GM12801 (cell line): ENCODE measurements around the gene LIM2.

Experiments
- TF ChIP-seq, protein P1 (sequence below): IDR thresholded peaks from one replicate; pipeline ENCODE4 v1.5.1; 2011; ENCODE audit warnings: control low read depth; ENCODE audit not compliant: insufficient read length; ENCODE audit errors: extremely low read depth

The LIM2 gene, protein sequence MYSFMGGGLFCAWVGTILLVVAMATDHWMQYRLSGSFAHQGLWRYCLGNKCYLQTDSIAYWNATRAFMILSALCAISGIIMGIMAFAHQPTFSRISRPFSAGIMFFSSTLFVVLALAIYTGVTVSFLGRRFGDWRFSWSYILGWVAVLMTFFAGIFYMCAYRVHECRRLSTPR

DNA sequence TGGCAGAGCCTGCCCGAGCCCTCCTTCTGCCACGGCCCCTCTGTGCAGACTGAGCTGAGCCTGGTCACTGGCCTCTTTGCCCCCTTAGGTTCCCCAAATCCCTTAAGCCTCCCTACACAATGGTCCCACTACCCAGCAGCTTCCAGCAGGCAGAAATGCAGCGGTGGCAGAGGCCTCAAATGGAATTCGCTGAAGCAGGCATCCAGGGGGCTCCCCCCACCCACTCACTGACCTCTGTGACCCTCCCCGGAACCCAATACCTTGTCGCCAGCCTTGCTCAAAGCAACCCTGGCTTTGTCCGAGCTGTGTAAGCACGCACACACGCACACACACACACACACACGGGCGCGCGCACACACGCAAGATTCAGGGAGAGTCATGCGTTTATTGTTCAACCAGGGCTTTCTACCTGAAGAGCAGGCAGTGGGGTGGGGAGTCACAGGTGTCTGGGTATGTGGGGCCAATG lies at the start of gene LIM2:
Gene LIM2, minus strand, starts transcription at position 51 of the 466 bp plus-strand sequence. CDS start 531 bp downstream, outside the sequence.
- TF ChIP-seq, protein P1, sequence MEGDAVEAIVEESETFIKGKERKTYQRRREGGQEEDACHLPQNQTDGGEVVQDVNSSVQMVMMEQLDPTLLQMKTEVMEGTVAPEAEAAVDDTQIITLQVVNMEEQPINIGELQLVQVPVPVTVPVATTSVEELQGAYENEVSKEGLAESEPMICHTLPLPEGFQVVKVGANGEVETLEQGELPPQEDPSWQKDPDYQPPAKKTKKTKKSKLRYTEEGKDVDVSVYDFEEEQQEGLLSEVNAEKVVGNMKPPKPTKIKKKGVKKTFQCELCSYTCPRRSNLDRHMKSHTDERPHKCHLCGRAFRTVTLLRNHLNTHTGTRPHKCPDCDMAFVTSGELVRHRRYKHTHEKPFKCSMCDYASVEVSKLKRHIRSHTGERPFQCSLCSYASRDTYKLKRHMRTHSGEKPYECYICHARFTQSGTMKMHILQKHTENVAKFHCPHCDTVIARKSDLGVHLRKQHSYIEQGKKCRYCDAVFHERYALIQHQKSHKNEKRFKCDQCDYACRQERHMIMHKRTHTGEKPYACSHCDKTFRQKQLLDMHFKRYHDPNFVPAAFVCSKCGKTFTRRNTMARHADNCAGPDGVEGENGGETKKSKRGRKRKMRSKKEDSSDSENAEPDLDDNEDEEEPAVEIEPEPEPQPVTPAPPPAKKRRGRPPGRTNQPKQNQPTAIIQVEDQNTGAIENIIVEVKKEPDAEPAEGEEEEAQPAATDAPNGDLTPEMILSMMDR, result no peak

DNA sequence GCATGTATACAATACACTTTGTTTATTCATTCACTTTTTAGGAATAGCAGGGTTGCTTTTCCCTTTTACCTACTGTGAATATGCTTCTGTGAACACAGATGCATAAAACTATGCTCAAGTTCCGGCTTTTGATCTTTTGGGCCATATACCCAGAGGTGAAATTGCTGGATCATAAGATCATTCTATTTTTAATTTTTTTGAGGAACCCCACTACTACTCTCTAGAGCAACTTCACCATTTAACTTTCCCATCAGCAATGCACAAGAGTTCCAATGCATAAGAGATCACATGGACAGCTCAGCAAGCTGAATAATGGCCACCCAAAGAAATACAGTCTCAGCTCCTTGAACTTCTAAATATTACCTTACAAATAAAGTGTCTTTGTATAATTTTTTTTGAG lies 46.7 kb upstream of the LIM2 start:
- TF ChIP-seq, protein P1, result no peak

DNA sequence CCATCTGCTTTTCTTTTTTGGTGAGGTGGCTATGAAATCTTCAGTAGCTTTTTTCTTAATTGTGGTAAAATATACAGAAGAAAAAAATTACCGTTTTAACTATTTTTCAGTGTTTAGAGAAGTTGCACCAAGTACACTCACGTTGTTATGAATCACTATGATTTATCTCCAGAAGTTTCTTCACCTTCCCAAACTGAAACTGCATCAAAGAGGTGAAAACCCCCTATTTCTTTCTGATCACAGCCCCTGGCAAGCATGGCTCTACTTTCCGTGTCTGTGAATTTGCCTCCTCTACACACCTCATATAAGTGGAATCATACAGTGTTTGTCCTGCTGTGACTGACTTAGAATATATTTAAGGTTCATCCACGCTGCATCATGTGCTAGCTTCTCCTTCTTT lies 45.3 kb upstream of the LIM2 start:
- TF ChIP-seq, protein P1, result no peak

DNA sequence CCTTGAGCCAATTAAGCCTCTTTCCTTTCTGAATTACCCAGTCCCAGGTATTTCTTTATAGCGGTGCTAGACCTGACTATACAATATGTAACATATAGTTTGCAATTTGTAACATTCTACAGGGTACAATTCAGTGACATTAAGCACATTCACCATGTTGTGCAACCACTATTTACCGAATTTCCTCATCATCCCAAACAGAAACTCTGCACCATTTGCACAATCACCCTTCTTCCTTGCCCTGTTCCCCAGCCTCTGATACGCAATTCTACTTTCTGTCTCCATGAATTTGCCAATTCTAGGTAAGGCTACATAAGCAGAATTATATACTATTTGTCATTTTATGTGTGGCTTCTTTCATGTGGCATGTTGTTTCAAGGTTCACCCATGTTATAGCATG lies 43.4 kb upstream of the LIM2 start:
- TF ChIP-seq, protein P1, result no peak

DNA sequence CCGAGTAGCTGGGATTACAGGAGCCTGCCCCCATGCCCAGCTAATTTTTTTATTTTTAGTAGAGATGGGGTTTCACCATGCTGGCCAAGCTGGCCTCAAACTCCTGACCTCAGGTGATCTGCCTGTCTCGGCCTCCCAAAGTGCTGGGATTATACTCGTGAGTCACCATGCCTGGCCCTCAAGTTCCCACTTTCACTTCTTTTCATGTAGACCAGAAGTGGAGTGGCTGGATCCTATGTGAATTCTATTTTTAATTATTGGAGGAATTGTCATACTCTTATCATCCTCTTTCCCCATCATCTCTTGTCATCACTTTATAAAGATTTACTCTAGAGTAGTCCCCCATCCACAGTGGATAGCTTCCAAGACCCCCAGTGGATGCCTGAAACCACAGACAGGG lies 42.4 kb upstream of the LIM2 start:
- TF ChIP-seq, protein P1, result no peak

DNA sequence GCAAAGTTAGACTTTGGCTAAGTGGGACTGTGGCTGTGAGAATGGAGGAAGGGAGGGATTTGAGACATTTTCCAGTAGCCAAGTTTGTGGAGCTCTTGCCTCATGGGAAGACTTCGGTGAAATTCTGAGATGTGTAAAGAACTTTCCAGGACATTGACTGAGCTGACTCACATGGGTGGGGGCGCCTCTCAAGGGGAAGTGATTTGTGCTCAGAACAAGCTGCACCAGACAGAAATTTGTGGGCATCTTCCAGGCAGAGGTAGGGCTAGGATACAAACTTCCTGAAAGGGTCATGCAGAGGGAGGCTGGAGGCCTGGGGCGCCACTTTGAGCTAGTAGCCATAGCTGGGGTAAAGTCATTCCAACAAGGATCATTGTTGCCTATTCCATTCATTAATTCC lies 39.4 kb upstream of the LIM2 start:
- TF ChIP-seq, protein P1, result no peak

DNA sequence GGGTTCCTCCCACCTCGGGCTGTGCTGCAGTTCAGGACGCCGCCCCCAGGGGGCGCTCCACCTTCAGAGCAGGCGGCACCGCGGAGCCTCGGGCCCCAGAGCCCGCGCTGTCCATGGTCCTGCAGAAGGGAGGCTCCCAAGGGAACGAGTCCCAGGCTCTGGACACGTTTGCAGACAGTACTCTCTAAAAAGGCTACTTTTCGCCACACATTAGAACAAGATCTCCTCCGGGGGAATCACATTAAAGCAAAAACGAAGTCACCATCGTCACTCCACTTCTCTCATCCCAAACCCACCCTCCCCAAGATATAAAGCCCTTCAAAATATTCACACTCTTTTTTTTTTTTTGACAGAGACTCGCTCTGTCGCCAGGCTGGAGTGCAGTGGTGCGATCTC lies 34.3 kb upstream of the LIM2 start:
- TF ChIP-seq, protein P1, result peak; percentile 36
